Sigmoid colon (tissue), 7 donors: ENCODE results near the gene ATL2. TPM values are rescaled to one million over a fixed set of nuclear protein-coding genes. Genes with fewer than 3 reads are reported as not detected.

Source experiments
- DNase-seq: peaks from one replicate; pipeline ENCODE4 v3.0.0-alpha.2; 2019
- H3K27ac ChIP-seq, 4 donors: fragments of 200-600 bp; sonication (generic); one replicate each; pipeline ENCODE4 v1.5.1; 2016 to 2019; ENCODE audit warnings: mild to moderate bottlenecking in 1 of 4
- H3K27me3 ChIP-seq, 3 donors: fragments of 200-600 bp; sonication (generic); one replicate each; pipeline ENCODE4 v1.5.1; 2019; ENCODE audit warnings: mild to moderate bottlenecking in 1 of 3
- H3K36me3 ChIP-seq, 4 donors: fragments of 200-600 bp; sonication (generic); one replicate each; pipeline ENCODE4 v1.5.1; 2016 to 2019
- H3K4me1 ChIP-seq, 4 donors: fragments of 200-600 bp; sonication (generic); one replicate each; pipeline ENCODE4 v1.5.1; 2017 to 2019
- H3K4me3 ChIP-seq, 4 donors: fragments of 200-600 bp; sonication (generic); one replicate each; pipeline ENCODE4 v1.5.1; 2017 to 2019; ENCODE audit warnings: mild to moderate bottlenecking in 2 of 4, moderate library complexity in 1 of 4
- H3K9me3 ChIP-seq, 4 donors: fragments of 200-600 bp in 3 of 4; sonication (generic) in 3 of 4; one replicate each; pipeline versions ENCODE4 v1.5.1 to v1.6.1; 2013 to 2019
- EP300 ChIP-seq, 4 donors: sonication (generic); formaldehyde crosslinking; IDR thresholded peaks; one replicate each; pipeline ENCODE4 v1.6.1; 2017; ENCODE audit warnings: antibody characterized with exemption in 4 of 4
- POLR2A ChIP-seq, 2 donors: fragments of 450-650 bp; IDR thresholded peaks; one replicate each; pipeline ENCODE4 v1.6.1; 2016; ENCODE audit warnings: antibody characterized with exemption in 2 of 2, mild to moderate bottlenecking in 2 of 2, moderate library complexity in 2 of 2
- POLR2AphosphoS5 ChIP-seq, 4 donors: sonication (generic); formaldehyde crosslinking; IDR thresholded peaks; one replicate each; pipeline ENCODE4 v1.6.1; 2017; ENCODE audit warnings: antibody characterized with exemption in 4 of 4
- WGBS, 2 donors: extraction: QIAGEN DNeasy Blood & Tissue Kit; methylation state at CpG; one replicate each; pipeline ENCODE4 v1.1.7; 2013; 5-methylcytosine and 5-hydroxymethylcytosine counted together
- intact Hi-C: fragments of 100-400 bp; cut with DNase I; formaldehyde crosslinking; loops from one replicate; pipeline ENCODE4 v1.15.1; 2023
- polyA plus RNA-seq, 3 donors: library from polyadenylated mRNA; stranded (reverse); fragments of 200-250 nt; gene quantifications; one replicate each; pipeline ENCODE4 v1.2.3, GENCODE V29; 2013
- total RNA-seq, 4 donors: library from RNA; depleted of rRNA; stranded (reverse); fragments of >200 nt; gene quantifications; one replicate each; pipeline ENCODE4 v1.1.0, GENCODE V29; 2016
- TF ChIP-seq, protein P1 (sequence below), 4 experiments: fragments of 450-650 bp in 3 of 4; fragments of 200-600 bp in 1 of 4; IDR thresholded peaks; one replicate each; pipeline ENCODE4 v1.5.1; 2016 to 2019; ENCODE audit warnings: antibody characterized with exemption in 4 of 4, mild to moderate bottlenecking in 3 of 4, moderate library complexity in 2 of 4
- donor health status: healthy with polysubstance abuse.
- donor health status: Bipolar disorder and iron deficiency.
- donor health status: healthy.

The ATL2 gene
- total and polyA plus RNA-seq, 7 donors = 12.7 to 271 (median 176) TPM

- Histone ChIP-seq H3K36me3 (no peaks in the 10 kb centered on the region), H3K27me3 (no peaks in the 10 kb centered on the region), H3K4me1 (peaks cover 0 to 36% (median 29%) of the 10 kb centered on the region in 4 donors), H3K4me3 (no peak overlapping the region), H3K9me3 (peaks cover 0 to 7% (median 2%) of the 10 kb centered on the region in 4 donors), H3K27ac (peak overlapping the region; percentile 56 to 76 (median 72))
- intact Hi-C loops = no loop called here
- WGBS, 2 donors = 49 to 50% methylated on average over 2 of the region's 2 CpGs
- DNase-seq = peak; percentile 88
- TF ChIP-seq, protein P1, sequence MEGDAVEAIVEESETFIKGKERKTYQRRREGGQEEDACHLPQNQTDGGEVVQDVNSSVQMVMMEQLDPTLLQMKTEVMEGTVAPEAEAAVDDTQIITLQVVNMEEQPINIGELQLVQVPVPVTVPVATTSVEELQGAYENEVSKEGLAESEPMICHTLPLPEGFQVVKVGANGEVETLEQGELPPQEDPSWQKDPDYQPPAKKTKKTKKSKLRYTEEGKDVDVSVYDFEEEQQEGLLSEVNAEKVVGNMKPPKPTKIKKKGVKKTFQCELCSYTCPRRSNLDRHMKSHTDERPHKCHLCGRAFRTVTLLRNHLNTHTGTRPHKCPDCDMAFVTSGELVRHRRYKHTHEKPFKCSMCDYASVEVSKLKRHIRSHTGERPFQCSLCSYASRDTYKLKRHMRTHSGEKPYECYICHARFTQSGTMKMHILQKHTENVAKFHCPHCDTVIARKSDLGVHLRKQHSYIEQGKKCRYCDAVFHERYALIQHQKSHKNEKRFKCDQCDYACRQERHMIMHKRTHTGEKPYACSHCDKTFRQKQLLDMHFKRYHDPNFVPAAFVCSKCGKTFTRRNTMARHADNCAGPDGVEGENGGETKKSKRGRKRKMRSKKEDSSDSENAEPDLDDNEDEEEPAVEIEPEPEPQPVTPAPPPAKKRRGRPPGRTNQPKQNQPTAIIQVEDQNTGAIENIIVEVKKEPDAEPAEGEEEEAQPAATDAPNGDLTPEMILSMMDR (IDR thresholded peaks at IDR 0.05) = no peak
- TF ChIP-seq POLR2AphosphoS5 (IDR thresholded peaks at IDR 0.05) = peak in 3 of 4 donors; percentile 12 to 23 (median 15)
- no peak for TF ChIP-seq EP300 (IDR thresholded peaks at IDR 0.05)
- TF ChIP-seq POLR2A (IDR thresholded peaks at IDR 0.05) = no peak
Observed at GRCh38 chr2:38409156-38410102, 32.4 kb upstream of the ATL2 start.

DNA sequence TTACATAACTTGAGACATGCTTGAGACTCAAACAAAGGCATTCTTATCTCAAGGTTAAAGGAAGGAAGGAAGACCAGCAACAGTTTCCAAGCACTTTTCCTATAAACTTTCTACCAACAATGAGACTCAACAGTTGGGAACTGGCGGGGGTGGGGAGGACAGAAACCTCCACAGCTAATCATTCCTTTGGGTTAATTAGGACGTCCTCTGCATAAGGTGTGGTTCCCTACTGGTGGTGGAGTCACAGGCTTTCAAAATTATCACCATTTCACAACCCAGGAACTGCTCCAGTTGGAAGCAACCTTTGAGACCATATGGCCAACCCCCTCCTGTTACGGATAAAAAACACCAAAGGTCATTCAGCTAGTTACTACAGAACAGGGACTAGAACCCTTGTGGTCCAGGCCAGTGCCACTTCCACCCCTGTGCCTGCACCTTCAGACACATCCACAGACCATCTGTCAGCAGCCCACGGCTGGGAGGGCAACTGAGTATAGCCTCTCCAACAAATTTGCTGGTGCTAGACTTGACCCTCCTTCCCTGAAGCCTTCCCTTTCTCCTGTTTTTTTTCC is 30.1 kb upstream of the ATL2 start:
- WGBS, 2 donors = 40 to 61% methylated on average over 4 of the region's 4 CpGs
- TF ChIP-seq POLR2AphosphoS5 (IDR thresholded peaks at IDR 0.05) = peak in 1 of 4 donors; percentile 16
- no peak for TF ChIP-seq EP300 (IDR thresholded peaks at IDR 0.05)
- Histone ChIP-seq H3K27ac (peak overlapping the region; percentile 43 to 56 (median 47)), H3K27me3 (no peaks in the 10 kb centered on the region), H3K4me3 (no peak overlapping the region), H3K36me3 (no peaks in the 10 kb centered on the region), H3K9me3 (no peaks in the 10 kb centered on the region), H3K4me1 (peaks cover 0 to 36% (median 29%) of the 10 kb centered on the region in 4 donors)
- no peak for DNase-seq
- intact Hi-C loops = no loop called here

DNA sequence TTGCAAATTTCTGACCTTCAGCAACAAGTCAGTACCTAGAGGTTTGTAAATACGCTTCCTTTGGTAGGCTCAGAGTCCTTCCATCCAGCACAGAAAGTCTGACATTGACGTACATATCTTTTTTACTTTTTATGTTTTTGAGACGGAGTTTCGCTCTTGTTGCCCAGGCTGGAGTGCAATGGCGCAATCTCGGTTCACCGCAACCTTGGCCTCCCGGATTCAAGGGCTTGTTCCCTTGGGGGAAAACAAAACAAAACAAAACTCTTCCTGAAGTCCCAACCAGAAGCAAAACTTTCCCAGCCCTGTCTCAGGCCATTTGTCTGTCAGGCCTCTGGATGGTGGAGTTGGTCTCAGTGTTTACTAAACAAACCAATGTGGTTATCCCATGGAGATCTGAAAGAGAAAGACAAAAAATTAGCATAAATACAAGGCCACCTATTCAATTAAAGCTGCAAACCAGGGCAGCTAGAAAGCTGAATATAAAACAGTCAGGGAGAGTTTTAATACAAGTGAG is 29.6 kb upstream of the ATL2 start:
- 85 to 86% methylated on average over 8 of the region's 8 CpGs for WGBS, 2 donors
- no peaks in the 10 kb centered on the region for H3K36me3 ChIP-seq
- intact Hi-C loops = no loop called here
- no peak overlapping the region for H3K4me3 ChIP-seq
- no peak for TF ChIP-seq POLR2A (IDR thresholded peaks at IDR 0.05)
- TF ChIP-seq POLR2AphosphoS5 (IDR thresholded peaks at IDR 0.05) = no peak
- no peak for DNase-seq
- H3K27me3 ChIP-seq = no peaks in the 10 kb centered on the region
- H3K27ac ChIP-seq = peak overlapping the region; percentile 43 to 56 (median 47)
- peaks cover 0 to 36% (median 29%) of the 10 kb centered on the region in 4 donors for H3K4me1 ChIP-seq
- H3K9me3 ChIP-seq = no peaks in the 10 kb centered on the region

DNA sequence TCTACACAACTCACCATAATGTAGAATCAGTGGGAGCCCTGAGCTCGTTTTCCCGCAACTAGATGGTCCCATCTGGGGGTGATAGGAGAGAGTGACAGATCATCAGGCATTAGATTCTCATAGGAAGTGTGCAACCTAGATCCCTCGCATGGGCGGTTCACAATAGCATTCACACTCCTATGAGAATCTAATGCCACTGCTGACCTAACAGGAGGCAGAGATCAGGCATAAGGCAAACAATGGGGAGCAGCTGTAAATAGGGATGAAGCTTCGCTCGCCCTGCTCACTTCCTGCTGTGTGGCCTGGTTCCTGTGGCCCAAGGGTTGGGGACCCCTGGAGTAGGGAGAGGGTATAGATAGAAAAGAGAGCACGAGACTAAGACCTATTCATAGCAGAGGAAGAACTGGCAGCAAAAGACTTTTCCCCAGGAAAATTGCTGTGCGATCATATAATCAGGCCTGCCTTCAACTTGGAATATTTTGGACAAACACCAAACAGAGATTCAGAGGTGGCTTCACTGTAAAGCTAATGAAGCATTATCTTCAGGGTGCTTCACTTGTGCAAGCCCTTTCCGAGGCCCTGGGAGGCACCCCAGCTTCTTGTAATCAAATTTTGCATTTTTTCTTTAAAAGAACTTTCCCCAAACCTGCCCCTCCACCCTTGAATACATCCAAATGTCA is 29.0 kb upstream of the ATL2 start:
- DNase-seq = no peak
- peak overlapping the region in 3 of 4 donors; percentile 43 to 56 (median 48) for H3K27ac ChIP-seq
- no peaks in the 10 kb centered on the region for H3K9me3 ChIP-seq
- H3K27me3 ChIP-seq = no peaks in the 10 kb centered on the region
- 86 to 88% methylated on average over 9 of the region's 9 CpGs for WGBS, 2 donors
- no peak overlapping the region for H3K4me3 ChIP-seq
- intact Hi-C loops = no loop called here
- no peaks in the 10 kb centered on the region for H3K36me3 ChIP-seq
- H3K4me1 ChIP-seq = peaks cover 0 to 36% (median 29%) of the 10 kb centered on the region in 4 donors
- TF ChIP-seq, protein P1 (IDR thresholded peaks at IDR 0.05) = no peak
- no peak for TF ChIP-seq POLR2A (IDR thresholded peaks at IDR 0.05)
- no peak for TF ChIP-seq POLR2AphosphoS5 (IDR thresholded peaks at IDR 0.05)
- TF ChIP-seq EP300 (IDR thresholded peaks at IDR 0.05) = no peak

- Histone ChIP-seq H3K27me3 (no peaks in the 10 kb centered on the region), H3K4me1 (no peaks in the 10 kb centered on the region), H3K36me3 (no peaks in the 10 kb centered on the region), H3K27ac (no peak overlapping the region), H3K9me3 (no peaks in the 10 kb centered on the region), H3K4me3 (no peak overlapping the region)
- no peak for DNase-seq
- intact Hi-C loops = no loop called here
- no peak for TF ChIP-seq POLR2AphosphoS5 (IDR thresholded peaks at IDR 0.05)
- TF ChIP-seq POLR2A (IDR thresholded peaks at IDR 0.05) = no peak
- no peak for TF ChIP-seq EP300 (IDR thresholded peaks at IDR 0.05)
- TF ChIP-seq, protein P1 (IDR thresholded peaks at IDR 0.05) = no peak
Observed at GRCh38 chr2:38400513-38400912, 23.4 kb upstream of the ATL2 start.
